Ascending aorta (tissue), 2 donors: Measurements from ENCODE around the gene CRACR2B. TPM values are rescaled to one million over a fixed set of nuclear protein-coding genes. Genes with fewer than 3 reads are reported as not detected.

Experiments used
- DNase-seq, 2 donors: peaks; one replicate each; pipeline ENCODE4 v3.0.0-alpha.2; 2019; ENCODE audit warnings: low spot score in 2 of 2
- H3K27ac ChIP-seq, 2 donors: fragments of 200-600 bp; sonication (generic); one replicate each; pipeline ENCODE4 v1.5.1; 2016 to 2017; ENCODE audit warnings: mild to moderate bottlenecking in 1 of 2
- H3K27me3 ChIP-seq: fragments of 200-600 bp; sonication (generic); one replicate; pipeline ENCODE4 v1.5.1; 2017
- H3K36me3 ChIP-seq, 2 donors: fragments of 200-600 bp; sonication (generic); one replicate each; pipeline ENCODE4 v1.5.1; 2016
- H3K4me1 ChIP-seq, 2 donors: fragments of 200-600 bp; sonication (generic); one replicate each; pipeline ENCODE4 v1.5.1; 2016 to 2017; ENCODE audit warnings: mild to moderate bottlenecking in 1 of 2
- H3K4me3 ChIP-seq, 2 donors: fragments of 200-600 bp; sonication (generic); one replicate each; pipeline ENCODE4 v1.5.1; 2016 to 2017; ENCODE audit warnings: mild to moderate bottlenecking in 1 of 2
- H3K9me3 ChIP-seq, 2 donors: fragments of 200-600 bp; sonication (generic); one replicate each; pipeline ENCODE4 v1.5.1; 2016
- intact Hi-C: fragments of 100-400 bp; cut with DNase I; formaldehyde crosslinking; loops from one replicate; pipeline ENCODE4 v1.15.1; 2023
- total RNA-seq: library from RNA; depleted of rRNA; stranded (reverse); fragments of >200 nt; gene quantifications from one replicate; pipeline ENCODE4 v1.1.0, GENCODE V29; 2016
- TF ChIP-seq, protein P1 (sequence below), 3 experiments: fragments of 200-600 bp in 2 of 3; fragments of 450-650 bp in 1 of 3; sonication (generic) in 2 of 3; IDR thresholded peaks; one replicate each; pipeline ENCODE4 v1.5.1; 2016 to 2019; ENCODE audit warnings: antibody characterized with exemption in 3 of 3, mild to moderate bottlenecking in 1 of 3, moderate library complexity in 1 of 3

The CRACR2B gene
- total RNA-seq, 1 donor from 2014 or later: 20.5 TPM

GRCh38 chr11:844693-845644, 17.2 kb downstream of the CRACR2B start:
- peaks cover 48 to 57% of the 10 kb centered on the region in 2 donors for H3K4me1 ChIP-seq
- intact Hi-C loops: loop anchor here (1.0 to 10.0 kb wide), 5 partner anchors 11 to 920 kb away; partner anchors contain the start of genes AP2A2, CHID1 and CTSD
- TF ChIP-seq, protein P1, sequence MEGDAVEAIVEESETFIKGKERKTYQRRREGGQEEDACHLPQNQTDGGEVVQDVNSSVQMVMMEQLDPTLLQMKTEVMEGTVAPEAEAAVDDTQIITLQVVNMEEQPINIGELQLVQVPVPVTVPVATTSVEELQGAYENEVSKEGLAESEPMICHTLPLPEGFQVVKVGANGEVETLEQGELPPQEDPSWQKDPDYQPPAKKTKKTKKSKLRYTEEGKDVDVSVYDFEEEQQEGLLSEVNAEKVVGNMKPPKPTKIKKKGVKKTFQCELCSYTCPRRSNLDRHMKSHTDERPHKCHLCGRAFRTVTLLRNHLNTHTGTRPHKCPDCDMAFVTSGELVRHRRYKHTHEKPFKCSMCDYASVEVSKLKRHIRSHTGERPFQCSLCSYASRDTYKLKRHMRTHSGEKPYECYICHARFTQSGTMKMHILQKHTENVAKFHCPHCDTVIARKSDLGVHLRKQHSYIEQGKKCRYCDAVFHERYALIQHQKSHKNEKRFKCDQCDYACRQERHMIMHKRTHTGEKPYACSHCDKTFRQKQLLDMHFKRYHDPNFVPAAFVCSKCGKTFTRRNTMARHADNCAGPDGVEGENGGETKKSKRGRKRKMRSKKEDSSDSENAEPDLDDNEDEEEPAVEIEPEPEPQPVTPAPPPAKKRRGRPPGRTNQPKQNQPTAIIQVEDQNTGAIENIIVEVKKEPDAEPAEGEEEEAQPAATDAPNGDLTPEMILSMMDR (IDR thresholded peaks at IDR 0.05): no peak
- peak; percentile 81 to 95 for DNase-seq
- H3K36me3 ChIP-seq: peaks cover 3 to 7% of the 10 kb centered on the region in 2 donors
- no peaks in the 10 kb centered on the region for H3K9me3 ChIP-seq
- no peaks in the 10 kb centered on the region for H3K27me3 ChIP-seq
- H3K4me3 ChIP-seq: peak overlapping the region; percentile 94 to 98
- H3K27ac ChIP-seq: peak overlapping the region; percentile 92 to 95

- Histone ChIP-seq H3K4me3 (peak overlapping the region in 1 of 2 donors; percentile 94), H3K36me3 (no peaks in the 10 kb centered on the region), H3K27ac (peak overlapping the region; percentile 92 to 95), H3K27me3 (no peaks in the 10 kb centered on the region), H3K4me1 (peaks cover 42 to 51% of the 10 kb centered on the region in 2 donors), H3K9me3 (no peaks in the 10 kb centered on the region)
- TF ChIP-seq, protein P1 (IDR thresholded peaks at IDR 0.05): no peak
- no peak for DNase-seq
- intact Hi-C loops: loop anchor here (5.0 to 10.0 kb wide), 4 partner anchors 66 to 919 kb away; partner anchors contain the start of genes AP2A2, CHID1 and CTSD
Measured at GRCh38 chr11:845872-846495, 18.3 kb downstream of the CRACR2B start.

DNA sequence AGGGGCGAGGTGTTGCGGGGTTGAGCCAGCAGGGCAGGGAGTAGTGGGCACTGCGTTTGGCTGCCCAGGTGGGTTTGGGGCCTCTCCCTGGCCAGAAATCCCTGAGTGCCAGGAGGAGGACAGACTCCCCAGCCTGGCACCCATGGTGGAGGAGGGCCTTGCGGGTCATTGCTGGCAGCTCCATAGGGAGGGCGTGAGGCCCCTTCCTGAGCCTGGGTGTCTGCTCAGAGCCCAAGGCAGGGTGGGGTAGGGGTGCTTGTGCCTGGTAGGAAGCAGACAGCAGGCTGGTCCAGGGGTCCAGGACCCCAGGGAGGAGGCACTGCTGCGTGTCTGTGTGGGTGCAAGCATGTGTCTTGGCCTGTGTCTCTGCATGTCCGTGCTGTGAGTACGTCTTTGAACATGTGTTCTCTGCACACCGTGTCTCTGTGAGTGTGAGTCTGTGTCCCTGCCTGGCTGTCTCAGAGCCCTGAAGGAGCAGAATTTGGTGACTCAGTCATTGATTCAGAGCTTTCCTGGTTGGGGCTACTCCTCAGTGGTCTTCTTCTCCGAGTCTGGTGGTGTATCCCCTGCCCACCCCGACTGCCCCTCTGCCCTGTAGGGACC, 18.9 kb downstream of the CRACR2B start:
- Histone ChIP-seq H3K4me3 (no peak overlapping the region), H3K9me3 (no peaks in the 10 kb centered on the region), H3K27ac (peak overlapping the region; percentile 92 to 95), H3K36me3 (no peaks in the 10 kb centered on the region), H3K27me3 (no peaks in the 10 kb centered on the region), H3K4me1 (peaks cover 40 to 44% of the 10 kb centered on the region in 2 donors)
- DNase-seq: no peak
- intact Hi-C loops: loop anchor here (5.0 to 10.0 kb wide), 4 partner anchors 66 to 918 kb away; partner anchors contain the start of genes AP2A2, CHID1 and CTSD
- TF ChIP-seq, protein P1 (IDR thresholded peaks at IDR 0.05): no peak

DNA sequence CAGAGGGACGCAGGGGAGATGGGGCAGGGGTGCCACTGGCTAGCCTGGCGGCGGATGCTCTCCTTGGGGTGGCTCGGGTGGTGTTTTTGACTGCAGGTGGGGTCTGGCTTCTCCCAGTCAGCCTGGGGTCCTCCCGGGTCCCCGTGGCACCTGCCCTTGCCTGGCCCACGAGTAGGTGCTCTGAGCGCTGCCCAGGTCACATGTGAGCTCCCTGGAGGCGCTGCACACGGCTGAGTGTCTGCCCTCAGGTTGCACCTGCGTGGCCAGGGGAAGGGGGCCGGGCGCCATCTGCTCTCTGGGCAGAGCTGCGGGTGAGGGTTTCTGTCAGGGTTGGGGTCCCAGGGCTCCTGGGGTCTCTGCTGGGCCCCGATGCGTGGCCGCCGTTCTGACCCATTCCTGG, 20.2 kb downstream of the CRACR2B start:
- Histone ChIP-seq H3K36me3 (no peaks in the 10 kb centered on the region), H3K27me3 (no peaks in the 10 kb centered on the region), H3K27ac (no peak overlapping the region), H3K4me1 (peaks cover 39 to 43% of the 10 kb centered on the region in 2 donors), H3K9me3 (no peaks in the 10 kb centered on the region), H3K4me3 (no peak overlapping the region)
- no peak for DNase-seq
- intact Hi-C loops: loop anchor here (1.0 to 10.0 kb wide), 5 partner anchors 64 to 917 kb away; partner anchors contain the start of genes AP2A2, CHID1 and CTSD
- TF ChIP-seq, protein P1 (IDR thresholded peaks at IDR 0.05): no peak

GRCh38 chr11:848380-848931, 20.7 kb downstream of the CRACR2B start:
- intact Hi-C loops: loop anchor here (1.0 to 10.0 kb wide), 5 partner anchors 64 to 916 kb away; partner anchors contain the start of genes AP2A2, CHID1 and CTSD
- Histone ChIP-seq H3K27ac (no peak overlapping the region), H3K27me3 (no peaks in the 10 kb centered on the region), H3K4me3 (peak overlapping the region in 1 of 2 donors; percentile 71), H3K9me3 (no peaks in the 10 kb centered on the region), H3K36me3 (no peaks in the 10 kb centered on the region), H3K4me1 (peaks cover 34 to 40% of the 10 kb centered on the region in 2 donors)
- TF ChIP-seq, protein P1 (IDR thresholded peaks at IDR 0.05): peak; percentile 81 to 95 (median 94)
- DNase-seq: no peak
